Endothelial cell of umbilical vein (primary cell): Measurements from ENCODE around the gene CD82.

Experiments used
- EZH2 ChIP-seq: IDR thresholded peaks from 2 replicates; pipeline ENCODE4 v1.6.1; 2012; ENCODE audit warnings: borderline replicate concordance, low read depth, mild to moderate bottlenecking, moderate library complexity, low read length, inconsistent platforms; ENCODE audit not compliant: severe bottlenecking
- POLR2A ChIP-seq: IDR thresholded peaks from 2 replicates; pipeline ENCODE4 v1.6.1; 2012; ENCODE audit warnings: low read depth, mild to moderate bottlenecking, control low read depth, low read length
- TF ChIP-seq, protein P1 (sequence below), 2 donors: IDR thresholded peaks; 1 replicate in 1 of 2; 2 replicates in 1 of 2; pipeline ENCODE4 v1.5.1; 2011; ENCODE audit warnings: low read length in 2 of 2, mild to moderate bottlenecking in 2 of 2, moderate library complexity in 2 of 2, control low read depth in 1 of 2, inconsistent platforms in 1 of 2, low read depth in 1 of 2; ENCODE audit not compliant: insufficient read depth in 1 of 2; ENCODE audit errors: extremely low read depth in 1 of 2

DNA sequence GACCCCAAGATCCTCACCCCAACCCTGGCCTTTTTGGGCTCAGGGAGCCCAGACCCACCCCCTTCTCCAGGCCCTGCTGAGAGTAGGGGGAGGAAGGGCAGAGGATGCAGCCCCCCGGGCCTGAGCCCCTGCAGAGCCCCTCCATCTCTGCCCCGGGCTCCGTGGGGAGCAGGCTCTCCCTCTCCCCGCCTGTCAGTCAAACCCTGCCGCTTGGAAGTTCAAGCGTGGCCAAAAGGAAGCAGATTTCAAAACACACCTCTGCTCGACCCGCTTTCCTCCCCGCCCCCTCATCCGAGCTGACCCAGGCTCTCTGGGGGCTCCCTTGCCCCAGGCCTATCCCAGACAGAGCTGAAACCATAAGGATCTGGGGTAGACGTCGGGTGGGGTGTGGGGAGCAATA, 39.0 kb upstream of the CD82 start:
- TF ChIP-seq, protein P1, sequence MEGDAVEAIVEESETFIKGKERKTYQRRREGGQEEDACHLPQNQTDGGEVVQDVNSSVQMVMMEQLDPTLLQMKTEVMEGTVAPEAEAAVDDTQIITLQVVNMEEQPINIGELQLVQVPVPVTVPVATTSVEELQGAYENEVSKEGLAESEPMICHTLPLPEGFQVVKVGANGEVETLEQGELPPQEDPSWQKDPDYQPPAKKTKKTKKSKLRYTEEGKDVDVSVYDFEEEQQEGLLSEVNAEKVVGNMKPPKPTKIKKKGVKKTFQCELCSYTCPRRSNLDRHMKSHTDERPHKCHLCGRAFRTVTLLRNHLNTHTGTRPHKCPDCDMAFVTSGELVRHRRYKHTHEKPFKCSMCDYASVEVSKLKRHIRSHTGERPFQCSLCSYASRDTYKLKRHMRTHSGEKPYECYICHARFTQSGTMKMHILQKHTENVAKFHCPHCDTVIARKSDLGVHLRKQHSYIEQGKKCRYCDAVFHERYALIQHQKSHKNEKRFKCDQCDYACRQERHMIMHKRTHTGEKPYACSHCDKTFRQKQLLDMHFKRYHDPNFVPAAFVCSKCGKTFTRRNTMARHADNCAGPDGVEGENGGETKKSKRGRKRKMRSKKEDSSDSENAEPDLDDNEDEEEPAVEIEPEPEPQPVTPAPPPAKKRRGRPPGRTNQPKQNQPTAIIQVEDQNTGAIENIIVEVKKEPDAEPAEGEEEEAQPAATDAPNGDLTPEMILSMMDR (IDR thresholded peaks at IDR 0.05; ENCODE audit: extremely low read depth in 1 of 2, insufficient read depth in 1 of 2, low read depth in 1 of 2, low read length in 2 of 2) = no peak
- no peak for TF ChIP-seq EZH2
- TF ChIP-seq POLR2A = no peak
